ENCODE measurements around the gene LEKR1.
"Not testable (repeated sequence)": the region's sequence is repeated elsewhere in the genome, so short reads cannot be mapped to it uniquely, and the experiment has no call there.

Gene LEKR1

DNA sequence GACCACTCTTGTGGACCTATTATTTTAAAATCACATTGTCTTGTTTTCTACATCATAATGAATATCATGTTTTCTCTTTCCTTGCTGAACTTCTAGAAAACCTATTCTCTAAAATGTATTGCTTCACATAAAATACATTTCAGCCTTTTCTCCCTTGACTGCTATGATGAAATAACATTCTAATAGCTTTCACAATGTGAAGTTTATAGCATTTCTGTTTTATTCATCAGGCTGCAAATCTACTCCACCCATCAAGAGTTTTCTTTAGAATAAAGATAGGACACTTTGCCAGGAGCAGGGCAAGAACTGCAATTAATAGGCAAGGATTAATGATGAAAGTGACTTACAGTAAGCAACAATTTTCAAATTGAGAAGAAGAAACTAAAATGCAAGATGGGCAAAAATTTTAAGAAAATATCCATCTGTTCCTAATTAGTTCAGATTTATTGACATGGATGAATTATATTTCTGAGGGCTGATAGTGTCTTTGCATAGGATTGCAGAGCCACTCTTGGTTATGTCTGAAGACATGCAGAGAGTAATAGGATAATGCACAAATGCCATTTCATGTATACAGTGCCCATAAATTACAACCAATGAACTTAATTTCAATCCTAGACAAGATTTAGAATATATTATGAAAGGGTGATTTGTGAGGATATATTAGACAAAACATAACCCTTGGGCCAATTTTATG lies 21.7 kb downstream of the LEKR1 start:
- Histone ChIP-seq H3K36me3 (ENCODE audit: control insufficient read depth, insufficient read depth, low read length) (no peaks in the 10 kb centered on the region), H3K4me3 (ENCODE audit: low read depth, low read length) (no peak overlapping the region), H3K27me3 (ENCODE audit: control insufficient read depth, insufficient read depth, low read length) (no peaks in the 10 kb centered on the region), H3K4me1 (ENCODE audit: control insufficient read depth, insufficient read depth, low read length) (no peaks in the 10 kb centered on the region), H3K9me3 (ENCODE audit: control insufficient read depth, insufficient read depth, low read length) (no peaks in the 10 kb centered on the region), H3K9ac (ENCODE audit: low read depth, low read length) (no peak overlapping the region)

- Histone ChIP-seq H3K9ac (ENCODE audit: low read depth, low read length) (no peak overlapping the region), H3K9me3 (ENCODE audit: control insufficient read depth, insufficient read depth, low read length) (no peaks in the 10 kb centered on the region)
Measured at GRCh38 chr3:156859578-156859977, 33.4 kb downstream of the LEKR1 start.

DNA sequence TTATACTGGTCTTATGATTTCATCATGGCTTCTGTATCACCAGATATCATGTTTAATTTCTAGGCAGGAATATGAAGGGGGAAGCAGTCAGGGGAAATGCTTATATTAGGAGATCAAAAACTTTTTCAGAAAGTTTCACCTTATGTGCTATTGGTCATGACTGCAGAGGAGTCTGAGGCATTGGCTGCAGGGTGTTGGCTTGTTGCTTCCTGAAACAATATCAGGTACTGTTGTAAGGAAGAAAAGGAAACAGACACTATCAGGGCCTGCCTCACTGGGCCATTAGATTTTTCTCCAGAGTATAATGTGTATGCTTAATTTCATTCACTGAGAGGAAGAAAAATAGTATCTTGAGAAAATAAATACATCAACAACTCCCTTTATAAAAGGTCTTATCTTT lies 34.7 kb downstream of the LEKR1 start:
- Histone ChIP-seq H3K4me1 (ENCODE audit: control insufficient read depth, insufficient read depth, low read length) (no peaks in the 10 kb centered on the region), H3K9me3 (ENCODE audit: control insufficient read depth, insufficient read depth, low read length) (no peaks in the 10 kb centered on the region), H3K27me3 (ENCODE audit: control insufficient read depth, insufficient read depth, low read length) (no peaks in the 10 kb centered on the region), H3K9ac (ENCODE audit: low read depth, low read length) (no peak overlapping the region), H3K4me3 (ENCODE audit: low read depth, low read length) (no peak overlapping the region), H3K36me3 (ENCODE audit: control insufficient read depth, insufficient read depth, low read length) (no peaks in the 10 kb centered on the region)

More at GRCh38 chr3:156859578-156859977, 33.4 kb downstream of the LEKR1 start:
- no peaks in the 10 kb centered on the region for H3K4me1 ChIP-seq (ENCODE audit: control insufficient read depth, insufficient read depth, low read length)
- no peaks in the 10 kb centered on the region for H3K36me3 ChIP-seq (ENCODE audit: control insufficient read depth, insufficient read depth, low read length)
- H3K4me3 ChIP-seq (ENCODE audit: low read depth, low read length): no peak overlapping the region
- no peaks in the 10 kb centered on the region for H3K27me3 ChIP-seq (ENCODE audit: control insufficient read depth, insufficient read depth, low read length)

GRCh38 chr3:156862338-156862737 lies 36.2 kb downstream of the LEKR1 start:
- Histone ChIP-seq H3K4me3 (ENCODE audit: low read depth, low read length) (no peak overlapping the region), H3K27me3 (ENCODE audit: control insufficient read depth, insufficient read depth, low read length) (no peaks in the 10 kb centered on the region), H3K9me3 (ENCODE audit: control insufficient read depth, insufficient read depth, low read length) (no peaks in the 10 kb centered on the region), H3K4me1 (ENCODE audit: control insufficient read depth, insufficient read depth, low read length) (no peaks in the 10 kb centered on the region), H3K36me3 (ENCODE audit: control insufficient read depth, insufficient read depth, low read length) (no peaks in the 10 kb centered on the region), H3K9ac (ENCODE audit: low read depth, low read length) (no peak overlapping the region)

DNA sequence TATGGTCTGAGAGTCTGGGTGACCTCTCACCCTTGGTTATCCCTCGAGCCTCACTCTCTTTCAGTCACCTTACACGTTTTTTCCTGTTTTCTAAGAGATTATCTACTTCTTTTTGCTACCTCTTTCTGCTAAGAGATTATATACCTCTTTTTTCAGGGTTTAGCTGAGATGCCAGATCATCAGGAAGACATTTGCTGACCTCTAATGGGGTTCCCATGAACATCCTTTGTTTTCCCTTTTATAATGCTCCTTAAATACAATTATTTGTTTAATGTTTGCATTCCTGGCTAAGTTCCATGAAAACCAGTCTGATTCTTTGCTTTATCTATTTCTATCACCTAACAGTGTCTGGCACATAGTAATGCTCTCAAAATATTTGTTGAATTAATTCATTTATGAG lies 39.6 kb downstream of the LEKR1 start:
- Histone ChIP-seq H3K36me3 (ENCODE audit: control insufficient read depth, insufficient read depth, low read length) (no peaks in the 10 kb centered on the region), H3K4me3 (ENCODE audit: low read depth, low read length) (no peak overlapping the region), H3K9me3 (ENCODE audit: control insufficient read depth, insufficient read depth, low read length) (no peaks in the 10 kb centered on the region), H3K4me1 (ENCODE audit: control insufficient read depth, insufficient read depth, low read length) (no peaks in the 10 kb centered on the region), H3K9ac (ENCODE audit: low read depth, low read length) (no peak overlapping the region), H3K27me3 (ENCODE audit: control insufficient read depth, insufficient read depth, low read length) (no peaks in the 10 kb centered on the region)

DNA sequence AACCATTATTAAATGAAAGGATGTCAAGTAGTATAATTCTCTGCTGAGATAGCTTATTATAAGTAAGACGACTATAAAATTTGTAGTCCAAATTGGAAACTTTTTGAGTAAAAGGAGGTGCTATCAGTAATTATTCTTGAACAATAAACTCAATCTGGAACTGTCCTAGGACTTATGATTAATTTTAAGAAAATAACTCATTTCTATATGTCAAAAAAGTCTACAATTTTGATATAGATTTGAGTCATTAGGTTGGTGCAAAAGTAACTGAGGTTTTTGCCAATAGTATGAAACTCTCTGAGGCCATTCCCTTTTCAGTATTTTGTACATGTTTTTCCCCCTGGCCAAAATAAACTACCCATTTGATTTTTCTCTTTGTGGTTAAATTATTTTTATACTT lies 41.0 kb downstream of the LEKR1 start:
- Histone ChIP-seq H3K9me3 (ENCODE audit: control insufficient read depth, insufficient read depth, low read length) (no peaks in the 10 kb centered on the region), H3K4me3 (ENCODE audit: low read depth, low read length) (no peak overlapping the region), H3K27me3 (ENCODE audit: control insufficient read depth, insufficient read depth, low read length) (no peaks in the 10 kb centered on the region), H3K36me3 (ENCODE audit: control insufficient read depth, insufficient read depth, low read length) (no peaks in the 10 kb centered on the region), H3K9ac (ENCODE audit: low read depth, low read length) (no peak overlapping the region), H3K4me1 (ENCODE audit: control insufficient read depth, insufficient read depth, low read length) (no peaks in the 10 kb centered on the region)

DNA sequence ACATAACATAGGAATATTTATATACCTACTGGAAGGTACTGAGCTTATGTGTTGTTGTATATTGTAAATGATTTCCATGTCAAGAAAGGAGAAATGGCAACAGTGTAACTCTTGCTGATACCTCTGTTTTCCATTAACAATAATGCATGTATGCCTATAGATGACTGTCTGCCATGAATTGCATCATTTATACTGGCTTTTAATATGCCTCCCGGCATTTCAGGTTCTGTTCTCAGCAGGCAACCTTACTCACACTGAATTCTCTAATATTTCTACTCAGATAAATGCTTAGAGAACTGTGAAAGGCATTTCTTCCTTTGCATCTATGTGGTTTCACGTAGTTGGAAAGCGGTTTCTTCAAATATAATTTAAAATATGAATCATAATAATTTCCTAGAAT lies 41.8 kb downstream of the LEKR1 start:
- H3K9ac ChIP-seq (ENCODE audit: low read depth, low read length): no peak overlapping the region
- H3K9me3 ChIP-seq (ENCODE audit: control insufficient read depth, insufficient read depth, low read length): no peaks in the 10 kb centered on the region
- no peaks in the 10 kb centered on the region for H3K27me3 ChIP-seq (ENCODE audit: control insufficient read depth, insufficient read depth, low read length)

DNA sequence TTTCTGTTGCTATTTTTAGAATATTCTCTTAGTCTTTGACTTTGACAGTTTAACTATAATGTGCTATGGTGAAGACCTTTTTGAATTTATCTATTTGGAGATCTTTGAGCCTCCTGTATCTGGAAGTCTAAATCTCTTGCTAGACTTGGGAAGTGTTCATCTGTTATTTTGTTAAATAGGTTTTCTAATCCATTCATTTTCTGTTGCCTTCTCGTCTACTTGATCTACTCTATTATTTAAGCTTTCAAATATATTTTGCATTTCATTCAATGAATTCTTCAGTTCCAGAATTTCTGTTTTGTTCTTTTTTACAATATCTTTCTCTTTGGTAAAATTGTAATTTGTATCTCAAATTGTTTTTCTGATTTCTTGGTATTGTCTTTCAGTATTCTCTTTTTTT lies 47.8 kb downstream of the LEKR1 start:
- Histone ChIP-seq H3K36me3 (ENCODE audit: control insufficient read depth, insufficient read depth, low read length) (no peaks in the 10 kb centered on the region), H3K9me3 (ENCODE audit: control insufficient read depth, insufficient read depth, low read length) (no peaks in the 10 kb centered on the region), H3K9ac (ENCODE audit: low read depth, low read length) (no peak overlapping the region), H3K4me3 (ENCODE audit: low read depth, low read length) (no peak overlapping the region), H3K4me1 (ENCODE audit: control insufficient read depth, insufficient read depth, low read length) (no peaks in the 10 kb centered on the region), H3K27me3 (ENCODE audit: control insufficient read depth, insufficient read depth, low read length) (no peaks in the 10 kb centered on the region)

More for the DNA sequence above, 41.8 kb downstream of the LEKR1 start:
- H3K4me1 ChIP-seq (ENCODE audit: control insufficient read depth, insufficient read depth, low read length): no peaks in the 10 kb centered on the region
- H3K4me3 ChIP-seq (ENCODE audit: low read depth, low read length): no peak overlapping the region
- H3K36me3 ChIP-seq (ENCODE audit: control insufficient read depth, insufficient read depth, low read length): no peaks in the 10 kb centered on the region

DNA sequence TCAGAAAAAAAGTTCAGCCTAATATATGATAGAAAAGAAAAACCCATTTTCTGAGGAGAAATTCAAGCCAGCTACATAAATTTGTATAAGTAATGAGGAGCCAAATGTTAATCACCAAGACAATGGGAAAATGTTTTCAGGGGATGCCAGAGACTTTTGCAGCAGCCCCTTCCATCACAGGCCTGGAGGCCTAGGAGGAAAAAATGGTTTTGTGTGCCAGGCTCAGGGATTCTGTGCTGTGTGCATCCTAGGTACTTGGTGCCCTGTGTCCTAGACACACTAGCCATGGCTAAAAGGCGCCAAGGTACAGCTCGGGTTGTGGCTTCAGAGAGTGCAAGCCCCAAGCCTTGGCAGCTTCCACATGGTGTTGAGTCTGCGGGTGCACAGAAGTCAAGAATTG lies 53.3 kb downstream of the LEKR1 start:
- not testable (repeated sequence) for H3K36me3 ChIP-seq (ENCODE audit: control insufficient read depth, insufficient read depth, low read length); H3K4me1 ChIP-seq (ENCODE audit: control insufficient read depth, insufficient read depth, low read length); H3K9me3 ChIP-seq (ENCODE audit: control insufficient read depth, insufficient read depth, low read length); H3K4me3 ChIP-seq (ENCODE audit: low read depth, low read length); H3K9ac ChIP-seq (ENCODE audit: low read depth, low read length); H3K27me3 ChIP-seq (ENCODE audit: control insufficient read depth, insufficient read depth, low read length)

GRCh38 chr3:156885761-156886160 lies 59.6 kb downstream of the LEKR1 start:
- no peaks in the 10 kb centered on the region for H3K27me3 ChIP-seq (ENCODE audit: control insufficient read depth, insufficient read depth, low read length)
- no peak overlapping the region for H3K4me3 ChIP-seq (ENCODE audit: low read depth, low read length)
- no peaks in the 10 kb centered on the region for H3K36me3 ChIP-seq (ENCODE audit: control insufficient read depth, insufficient read depth, low read length)
- H3K4me1 ChIP-seq (ENCODE audit: control insufficient read depth, insufficient read depth, low read length): no peaks in the 10 kb centered on the region
- H3K9me3 ChIP-seq (ENCODE audit: control insufficient read depth, insufficient read depth, low read length): no peaks in the 10 kb centered on the region
- no peak overlapping the region for H3K9ac ChIP-seq (ENCODE audit: low read depth, low read length)

- Histone ChIP-seq H3K4me1 (ENCODE audit: control insufficient read depth, insufficient read depth, low read length) (no peaks in the 10 kb centered on the region), H3K9ac (ENCODE audit: low read depth, low read length) (no peak overlapping the region), H3K4me3 (ENCODE audit: low read depth, low read length) (no peak overlapping the region), H3K9me3 (ENCODE audit: control insufficient read depth, insufficient read depth, low read length) (no peaks in the 10 kb centered on the region), H3K27me3 (ENCODE audit: control insufficient read depth, insufficient read depth, low read length) (no peaks in the 10 kb centered on the region), H3K36me3 (ENCODE audit: control insufficient read depth, insufficient read depth, low read length) (no peaks in the 10 kb centered on the region)
Measured at GRCh38 chr3:156888176-156888575, 62.0 kb downstream of the LEKR1 start.

GRCh38 chr3:156888576-156888975 lies 62.4 kb downstream of the LEKR1 start:
- H3K27me3 ChIP-seq (ENCODE audit: control insufficient read depth, insufficient read depth, low read length): no peaks in the 10 kb centered on the region
- no peak overlapping the region for H3K9ac ChIP-seq (ENCODE audit: low read depth, low read length)
- no peaks in the 10 kb centered on the region for H3K9me3 ChIP-seq (ENCODE audit: control insufficient read depth, insufficient read depth, low read length)
- H3K4me1 ChIP-seq (ENCODE audit: control insufficient read depth, insufficient read depth, low read length): no peaks in the 10 kb centered on the region
- no peaks in the 10 kb centered on the region for H3K36me3 ChIP-seq (ENCODE audit: control insufficient read depth, insufficient read depth, low read length)
- H3K4me3 ChIP-seq (ENCODE audit: low read depth, low read length): no peak overlapping the region

Measured in iPS-15b (cell line).